Choroid plexus epithelial cell (primary cell): ENCODE measurements around the gene PNPLA5.

ENCODE experiments used
- DNase-seq: peaks from one replicate; pipeline ENCODE4 v3.0.0-alpha.2; 2010; ENCODE audit warnings: low read depth
- H3K4me3 ChIP-seq: 2 replicates; pipeline ENCODE4 v1.5.1; 2011; ENCODE audit warnings: low read depth, mild to moderate bottlenecking, control low read depth, low read length, moderate library complexity
- TF ChIP-seq, protein P1 (sequence below): conservative IDR thresholded peaks from 2 replicates; pipeline ENCODE4 v1.5.1; 2011; ENCODE audit warnings: low read depth, mild to moderate bottlenecking, control low read depth, inconsistent platforms, low read length, moderate library complexity

The PNPLA5 gene

DNA sequence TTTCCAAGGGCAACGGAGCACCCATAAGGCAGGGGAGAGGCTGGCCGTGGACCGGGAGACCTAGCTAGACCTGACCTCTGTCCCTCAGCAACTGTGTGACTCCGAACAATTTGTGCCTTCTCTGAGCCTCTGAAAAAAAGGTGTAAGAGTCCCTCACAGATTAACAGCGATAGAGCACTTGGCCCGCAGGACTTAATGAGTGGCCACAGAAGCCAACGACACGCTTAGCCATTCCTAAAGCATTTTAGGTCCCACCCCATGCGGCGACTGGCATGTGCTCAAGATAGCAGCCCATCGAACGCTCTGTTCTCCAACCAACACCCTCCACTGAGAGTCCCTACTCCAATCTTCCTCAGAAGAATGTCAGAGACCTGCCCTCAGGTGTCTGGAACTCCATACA, 31.0 kb downstream of the PNPLA5 start:
- no peak for DNase-seq
- H3K4me3 ChIP-seq: no peak overlapping the region
- TF ChIP-seq, protein P1, sequence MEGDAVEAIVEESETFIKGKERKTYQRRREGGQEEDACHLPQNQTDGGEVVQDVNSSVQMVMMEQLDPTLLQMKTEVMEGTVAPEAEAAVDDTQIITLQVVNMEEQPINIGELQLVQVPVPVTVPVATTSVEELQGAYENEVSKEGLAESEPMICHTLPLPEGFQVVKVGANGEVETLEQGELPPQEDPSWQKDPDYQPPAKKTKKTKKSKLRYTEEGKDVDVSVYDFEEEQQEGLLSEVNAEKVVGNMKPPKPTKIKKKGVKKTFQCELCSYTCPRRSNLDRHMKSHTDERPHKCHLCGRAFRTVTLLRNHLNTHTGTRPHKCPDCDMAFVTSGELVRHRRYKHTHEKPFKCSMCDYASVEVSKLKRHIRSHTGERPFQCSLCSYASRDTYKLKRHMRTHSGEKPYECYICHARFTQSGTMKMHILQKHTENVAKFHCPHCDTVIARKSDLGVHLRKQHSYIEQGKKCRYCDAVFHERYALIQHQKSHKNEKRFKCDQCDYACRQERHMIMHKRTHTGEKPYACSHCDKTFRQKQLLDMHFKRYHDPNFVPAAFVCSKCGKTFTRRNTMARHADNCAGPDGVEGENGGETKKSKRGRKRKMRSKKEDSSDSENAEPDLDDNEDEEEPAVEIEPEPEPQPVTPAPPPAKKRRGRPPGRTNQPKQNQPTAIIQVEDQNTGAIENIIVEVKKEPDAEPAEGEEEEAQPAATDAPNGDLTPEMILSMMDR: no peak

DNA sequence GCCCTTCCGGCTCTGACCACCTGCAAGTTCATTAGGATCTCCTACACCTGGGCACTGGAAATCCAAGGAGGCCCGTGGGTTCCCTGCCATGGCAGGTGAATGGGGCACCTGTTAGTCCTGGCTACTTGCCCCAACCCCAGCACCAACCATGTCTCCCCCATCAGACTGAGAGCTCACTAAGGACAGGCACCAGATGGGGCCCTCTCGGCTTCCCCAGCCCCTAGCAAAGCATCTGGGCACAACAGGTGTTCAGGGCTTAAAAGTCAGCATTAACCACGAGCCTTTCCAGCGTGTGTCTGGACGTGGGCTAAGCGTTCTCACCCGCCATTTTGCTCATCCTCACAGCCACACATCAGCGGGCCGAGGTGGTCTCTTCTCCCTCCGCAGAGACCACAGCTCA, 31.7 kb downstream of the PNPLA5 start:
- DNase-seq: no peak
- TF ChIP-seq, protein P1: no peak

DNA sequence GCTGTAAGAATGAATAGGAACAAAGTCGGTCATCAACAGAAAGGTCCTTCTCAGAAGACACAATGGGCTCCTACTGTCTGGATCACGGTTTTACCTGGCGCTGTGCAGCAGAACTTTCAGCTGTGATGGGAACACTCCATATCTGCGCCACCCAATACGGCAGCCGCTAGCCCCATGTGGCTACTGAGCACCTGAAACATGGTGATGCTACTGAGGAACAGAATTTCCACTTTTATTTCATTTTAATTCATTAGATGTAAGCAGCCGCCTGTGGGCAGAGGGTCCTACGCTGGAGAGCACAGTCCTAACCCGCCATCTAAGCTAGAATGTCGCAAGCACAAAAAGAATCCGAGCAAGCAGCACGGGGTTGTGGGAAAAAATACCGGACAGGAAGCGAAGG, 32.2 kb downstream of the PNPLA5 start:
- DNase-seq: no peak
- no peak overlapping the region for H3K4me3 ChIP-seq
- TF ChIP-seq, protein P1: no peak

More for the DNA sequence above, 31.7 kb downstream of the PNPLA5 start:
- H3K4me3 ChIP-seq: no peak overlapping the region

DNA sequence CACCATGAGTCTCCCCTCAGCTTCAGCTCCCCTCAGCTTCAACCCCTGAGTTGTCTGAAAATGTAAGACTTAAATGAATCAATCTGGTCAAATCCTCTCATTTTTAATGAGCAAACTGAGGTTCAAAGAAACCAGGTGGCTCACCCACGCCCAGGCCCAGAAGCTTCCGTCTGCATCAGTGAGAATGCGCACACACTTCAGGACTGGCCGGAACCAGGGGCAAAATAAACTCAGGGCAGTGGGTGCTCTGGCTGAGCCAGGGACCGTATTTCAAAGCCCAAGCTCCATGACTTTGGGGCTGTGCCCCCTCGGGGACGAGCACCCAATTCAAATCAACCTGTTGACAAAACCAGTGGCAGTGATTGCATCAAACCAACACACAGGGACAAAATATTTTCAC, 32.6 kb downstream of the PNPLA5 start:
- no peak for DNase-seq
- H3K4me3 ChIP-seq: no peak overlapping the region
- TF ChIP-seq, protein P1: no peak

DNA sequence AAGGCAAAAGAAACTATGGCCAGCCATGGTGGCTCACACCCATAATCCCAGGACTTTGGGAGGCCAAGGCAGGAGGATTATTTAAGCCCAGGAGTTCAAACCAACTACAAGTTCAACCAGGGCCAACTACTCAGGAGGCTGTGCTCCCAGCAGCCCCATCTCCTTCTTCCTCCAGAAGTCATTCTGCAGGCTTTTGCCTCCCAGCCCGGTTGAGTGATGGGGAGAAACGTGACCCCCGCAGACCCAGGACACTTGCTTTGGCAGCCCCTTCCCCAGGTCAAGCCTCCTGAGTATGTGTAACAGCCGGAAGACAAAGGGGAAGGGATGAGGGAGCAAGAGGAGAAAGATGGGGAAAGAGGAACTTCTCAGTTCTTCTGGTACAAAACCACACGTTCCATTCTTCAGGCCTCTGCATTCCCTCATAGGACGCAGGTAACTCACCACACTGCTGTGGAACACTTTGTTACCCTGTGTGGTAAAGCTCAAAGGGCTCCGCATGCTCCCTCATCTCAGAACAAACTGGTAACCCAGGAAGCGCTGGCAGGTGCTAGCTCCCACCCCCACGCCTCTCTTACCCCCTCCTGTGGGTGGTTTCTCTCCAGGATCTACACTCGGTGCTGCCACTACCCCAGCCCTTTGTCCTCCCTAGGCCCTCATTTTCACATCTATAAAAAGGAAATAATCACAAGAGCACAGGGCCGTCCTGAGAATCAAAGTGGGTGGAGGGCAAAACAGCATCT, 33.5 kb downstream of the PNPLA5 start:
- H3K4me3 ChIP-seq: no peak overlapping the region
- TF ChIP-seq, protein P1: no peak
- DNase-seq: no peak

DNA sequence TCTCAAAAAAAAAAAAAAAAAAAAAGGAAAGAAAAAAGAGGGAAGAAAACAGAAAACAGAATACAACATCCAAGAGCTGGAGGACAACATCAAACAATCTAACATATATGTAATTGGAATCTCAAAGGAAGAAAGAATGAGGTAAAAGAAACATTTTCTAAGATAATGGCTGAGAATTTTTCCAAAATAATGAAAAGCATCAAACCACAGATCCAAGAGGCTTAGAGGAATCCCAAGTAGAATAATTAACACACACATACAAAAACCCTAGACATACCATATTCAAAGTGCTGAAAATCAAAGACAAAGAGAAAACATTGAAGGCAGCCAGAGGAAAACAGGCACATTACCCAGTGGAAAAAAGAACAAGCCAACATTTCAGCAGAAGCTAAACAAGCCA, 34.4 kb downstream of the PNPLA5 start:
- no peak for DNase-seq
- H3K4me3 ChIP-seq: no peak overlapping the region
- TF ChIP-seq, protein P1: no peak

DNA sequence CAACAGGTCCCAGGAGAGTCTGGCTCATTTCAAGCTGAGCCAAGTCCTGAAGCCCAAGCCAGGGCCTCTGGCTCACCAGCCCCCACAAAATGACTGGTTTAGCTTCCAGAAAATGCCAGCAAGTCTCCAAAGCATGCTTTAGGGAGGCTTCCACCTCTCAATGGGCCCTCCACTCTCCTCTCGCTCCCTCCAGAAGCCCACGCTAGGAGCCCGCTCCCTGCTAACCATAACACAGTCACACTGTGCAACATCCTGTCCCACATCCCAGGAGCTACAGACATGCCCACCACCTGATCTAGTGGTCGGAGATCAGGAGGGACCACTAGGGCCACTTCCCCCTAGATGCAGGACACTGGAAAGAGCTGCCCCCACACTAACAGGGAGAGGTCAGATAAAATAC, 36.4 kb downstream of the PNPLA5 start:
- TF ChIP-seq, protein P1: no peak
- DNase-seq: no peak
- no peak overlapping the region for H3K4me3 ChIP-seq
